ENCODE data around the gene MDGA2. TPM values are rescaled to one million over a fixed set of nuclear protein-coding genes. Genes with fewer than 3 reads are reported as not detected.
"Not testable (repeated sequence)": the region's sequence is repeated elsewhere in the genome, so short reads cannot be mapped to it uniquely, and the experiment has no call there.

MDGA2 gene
- total and polyA plus RNA-seq, 9 of the 15 experiments (the other 6 are each of a cell fraction or from before 2014, with no cell fraction given): 0.01 to 0.18 (median 0.03) TPM; not detected in 5

DNA sequence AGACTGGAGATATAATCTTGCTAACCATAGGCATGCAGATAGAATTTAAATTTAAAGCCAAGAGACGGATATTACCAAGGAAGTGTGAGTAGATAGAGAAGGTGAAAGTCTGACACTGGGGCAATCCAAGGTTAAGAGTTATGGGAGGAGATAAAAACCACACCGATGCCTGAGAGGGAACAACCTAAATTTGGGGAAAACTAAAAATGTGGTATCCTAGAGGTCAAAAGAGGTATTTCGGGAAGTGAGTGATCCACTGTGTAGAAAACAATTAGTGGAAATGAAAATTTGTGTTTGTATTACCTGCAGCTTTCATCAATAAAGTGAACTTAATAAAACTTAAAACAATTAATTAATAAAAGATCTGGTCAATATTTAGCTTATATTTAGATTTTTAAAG lies 754.9 kb downstream of the MDGA2 start:
- Histone ChIP-seq H4K20me1 (replicated peaks; ENCODE audit: control insufficient read depth, insufficient read depth, low read length) (no peaks in the 10 kb centered on the region), H3K4me3 (no peak overlapping the region), H3K36me3 (ENCODE audit: control insufficient read depth, insufficient read depth, low read length) (no peaks in the 10 kb centered on the region), H2AFZ (ENCODE audit: low read depth, low read length) (no peak overlapping the region), H3K9me1 (ENCODE audit: control insufficient read depth, insufficient read depth, low read length) (no peaks in the 10 kb centered on the region), H3K79me2 (ENCODE audit: control insufficient read depth, insufficient read depth, low read length) (no peaks in the 10 kb centered on the region), H3K27ac (ENCODE audit: extremely low read depth, low read depth, low read length) (no peak overlapping the region), H3K9ac (ENCODE audit: insufficient read depth in 1 of 2, low read depth in 2 of 2, low read length in 2 of 2) (no peak overlapping the region), H3K4me1 (replicated peaks in 1 of 2; ENCODE audit: control insufficient read depth in 2 of 2, insufficient read depth in 2 of 2, low read length in 2 of 2) (no peaks in the 10 kb centered on the region), H3K27me3 (ENCODE audit: control insufficient read depth in 2 of 2, insufficient read depth in 2 of 2, low read length in 2 of 2) (no peaks in the 10 kb centered on the region), H3K9me3 (replicated peaks; ENCODE audit: control insufficient read depth, insufficient read depth, low read depth, low read length) (no peaks in the 10 kb centered on the region), H3K4me2 (ENCODE audit: insufficient read depth, low read length) (no peak overlapping the region)
- WGBS (ENCODE audit: insufficient coverage, low coverage, missing lambda C conversion rate): 0% methylated on average over 3 of the region's 3 CpGs
- ChIA-PET CTCF (ENCODE audit: low intra/inter-chr PET ratio) (no interaction called here), POLR2A (no interaction called here)
- FAIRE-seq (no peak), DNase-seq (ENCODE audit: extremely low read depth in 1 of 4, low spot score in 3 of 4) (no peak), ATAC-seq (no peak)
- TF ChIP-seq ELF1 (tag; IDR thresholded peaks at IDR 0.05) (no peak), FOSL1 (tag; conservative IDR thresholded peaks at IDR 0.05) (no peak), ZNF384 (IDR thresholded peaks at IDR 0.05; ENCODE audit: low read depth, low read length) (no peak), ZNF398 (CRISPR knock-in tag; IDR thresholded peaks at IDR 0.05) (no peak)
- BruUV-seq (replicated peaks): no TSS peak
- in situ Hi-C loops (cut with MboI) (no loop called here), intact Hi-C loops (cut with micrococcal nuclease) (no loop called here)

DNA sequence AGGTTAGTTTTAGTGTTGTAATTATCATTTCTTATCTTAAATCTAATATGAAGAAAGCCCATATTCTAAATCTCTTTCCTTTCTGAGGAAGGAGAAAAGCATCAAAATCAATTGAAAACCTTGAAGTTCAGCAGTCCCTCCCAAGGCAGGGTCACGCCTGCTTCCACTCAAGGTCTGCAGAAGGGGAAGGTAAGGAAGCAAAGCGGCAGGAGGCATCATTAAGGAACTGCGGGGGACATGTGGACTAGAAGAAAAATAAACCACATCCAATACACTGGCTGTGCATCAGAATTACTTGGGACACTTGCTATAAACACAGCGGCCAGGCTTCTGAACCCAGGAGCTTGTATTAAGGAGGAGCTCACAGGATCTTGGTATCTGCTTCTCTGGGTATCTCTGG lies 759.9 kb downstream of the MDGA2 start:
- FAIRE-seq; H2AFZ ChIP-seq (ENCODE audit: low read depth, low read length); H3K79me2 ChIP-seq (ENCODE audit: control insufficient read depth, insufficient read depth, low read length); intact Hi-C loops (cut with micrococcal nuclease); H3K9me3 ChIP-seq (replicated peaks; ENCODE audit: control insufficient read depth, insufficient read depth, low read depth, low read length); ATAC-seq; H3K4me1 ChIP-seq (replicated peaks in 1 of 2; ENCODE audit: control insufficient read depth in 2 of 2, insufficient read depth in 2 of 2, low read length in 2 of 2); POLR2A ChIA-PET; in situ Hi-C loops (cut with MboI); BruUV-seq (replicated peaks); H3K4me3 ChIP-seq; H3K9ac ChIP-seq (ENCODE audit: insufficient read depth in 1 of 2, low read depth in 2 of 2, low read length in 2 of 2); H3K4me2 ChIP-seq (ENCODE audit: insufficient read depth, low read length); DNase-seq (ENCODE audit: extremely low read depth in 1 of 4, low spot score in 3 of 4); CTCF ChIA-PET (ENCODE audit: low intra/inter-chr PET ratio); H4K20me1 ChIP-seq (replicated peaks; ENCODE audit: control insufficient read depth, insufficient read depth, low read length); H3K36me3 ChIP-seq (ENCODE audit: control insufficient read depth, insufficient read depth, low read length); H3K27me3 ChIP-seq (ENCODE audit: control insufficient read depth in 2 of 2, insufficient read depth in 2 of 2, low read length in 2 of 2); H3K9me1 ChIP-seq (ENCODE audit: control insufficient read depth, insufficient read depth, low read length); H3K27ac ChIP-seq (ENCODE audit: extremely low read depth, low read depth, low read length): not testable (repeated sequence)
- no CpG with 5 or more reads among the region's 4 CpGs for WGBS (ENCODE audit: insufficient coverage, low coverage, missing lambda C conversion rate)

Measured in K562 (cell line).